Spleen (tissue), 11 donors: Measurements from ENCODE around the gene LRMDA. TPM values are rescaled to one million over a fixed set of nuclear protein-coding genes. Genes with fewer than 3 reads are reported as not detected.

Experiments used
- DNase-seq: peaks from one replicate; pipeline ENCODE4 v3.0.0-alpha.2; 2020
- H3K27ac ChIP-seq, 8 donors: fragments of 200-600 bp; sonication (generic) in 7 of 8; 1 replicate in 4 of 8; 2 replicates in 4 of 8; pipeline versions ENCODE4 v1.5.0 to v1.8.0; 2016 to 2021; ENCODE audit warnings: inconsistent platforms in 4 of 8, mild to moderate bottlenecking in 4 of 8, moderate library complexity in 1 of 8
- H3K27me3 ChIP-seq, 7 donors: fragments of 200-600 bp; sonication (generic) in 6 of 7; replicated peaks in 1 of 7; 1 replicate in 4 of 7; 2 replicates in 3 of 7; pipeline versions ENCODE4 v1.5.0 to v1.8.0; 2016 to 2021; ENCODE audit warnings: inconsistent platforms in 3 of 7, mild to moderate bottlenecking in 1 of 7
- H3K36me3 ChIP-seq, 6 donors: fragments of 200-600 bp; sonication (generic) in 5 of 6; 1 replicate in 4 of 6; 2 replicates in 2 of 6; pipeline versions ENCODE4 v1.5.0 to v1.8.0; 2016 to 2021; ENCODE audit warnings: inconsistent platforms in 2 of 6
- H3K4me1 ChIP-seq, 6 donors: fragments of 200-600 bp; sonication (generic) in 5 of 6; 1 replicate in 3 of 6; 2 replicates in 3 of 6; pipeline versions ENCODE4 v1.5.0 to v1.8.0; 2016 to 2021; ENCODE audit warnings: inconsistent platforms in 3 of 6
- H3K4me3 ChIP-seq, 8 donors: fragments of 200-600 bp; sonication (generic) in 7 of 8; 1 replicate in 4 of 8; 2 replicates in 4 of 8; pipeline versions ENCODE4 v1.5.0 to v1.8.0; 2016 to 2021; ENCODE audit warnings: inconsistent platforms in 4 of 8, mild to moderate bottlenecking in 4 of 8, moderate library complexity in 2 of 8
- H3K9me3 ChIP-seq, 8 donors: fragments of 200-600 bp; sonication (generic) in 7 of 8; 1 replicate in 4 of 8; 2 replicates in 4 of 8; pipeline versions ENCODE4 v1.5.0 to v1.8.0; 2016 to 2021; ENCODE audit warnings: inconsistent platforms in 4 of 8
- POLR2A ChIP-seq, 3 donors: fragments of 450-650 bp; IDR thresholded peaks; one replicate each; pipeline ENCODE4 v1.5.1; 2017; ENCODE audit warnings: antibody characterized with exemption in 3 of 3, mild to moderate bottlenecking in 1 of 3
- POLR2AphosphoS5 ChIP-seq, 3 donors: sonication (generic); formaldehyde crosslinking; IDR thresholded peaks; one replicate each; pipeline ENCODE4 v1.5.1; 2017; ENCODE audit warnings: antibody characterized with exemption in 3 of 3
- WGBS, 5 donors: extraction: QIAGEN DNeasy Blood & Tissue Kit in 3 of 5; methylation state at CpG; one replicate each; pipeline versions ENCODE4 v1.1.5 to v1.1.7; 2013 to 2018; 5-methylcytosine and 5-hydroxymethylcytosine counted together
- intact Hi-C: fragments of 100-400 bp; cut with DNase I; formaldehyde crosslinking; loops from one replicate; pipeline ENCODE4 v1.15.0; 2023; ENCODE audit warnings: low total_unique reads
- polyA plus RNA-seq, 3 donors: library from polyadenylated mRNA; stranded (reverse); fragments of 200-250 nt; gene quantifications; one replicate each; pipeline ENCODE4 v1.2.1, GENCODE V29; 2013
- total RNA-seq, 7 donors: library from RNA; depleted of rRNA in 3 of 7; stranded (reverse); fragments of >200 nt in 3 of 7; fragmentation: NEBNext Ultra II Directional in 4 of 7; extraction: Animal tissue kit (Norgen Biotek cat#: 25700) in 4 of 7; gene quantifications; one replicate each; pipeline versions ENCODE4 v1.1.0 to v1.2.1, GENCODE V29; 2016 to 2021
- TF ChIP-seq, protein P1 (sequence below), 11 experiments: fragments of 200-600 bp in 7 of 11; fragments of 450-650 bp in 4 of 11; sonication (generic) in 4 of 11; IDR thresholded peaks in 8 of 11; conservative IDR thresholded peaks in 3 of 11; 1 replicate in 7 of 11; 2 replicates in 4 of 11; pipeline versions ENCODE4 v1.4.0 to v1.8.0; 2016 to 2021; ENCODE audit warnings: antibody characterized with exemption in 11 of 11, inconsistent platforms in 4 of 11, mild to moderate bottlenecking in 1 of 11
- donor health status: healthy with polysubstance abuse.
- donor health status: DM: no; HTN: no; CAD: no; lungs with moderate emphysema.
- donor health status: DM: no; HTN: no; CAD: no.
- donor health status: Bipolar disorder and iron deficiency.
- donor health status: healthy.
- donor health status: DM: no; HTN: no; CAD: no.
- donor health status: DM: yes; HTN: yes; CAD: no.

The LRMDA gene
- total and polyA plus RNA-seq, 10 donors: 7.3 to 46.6 (median 28.2) TPM

DNA sequence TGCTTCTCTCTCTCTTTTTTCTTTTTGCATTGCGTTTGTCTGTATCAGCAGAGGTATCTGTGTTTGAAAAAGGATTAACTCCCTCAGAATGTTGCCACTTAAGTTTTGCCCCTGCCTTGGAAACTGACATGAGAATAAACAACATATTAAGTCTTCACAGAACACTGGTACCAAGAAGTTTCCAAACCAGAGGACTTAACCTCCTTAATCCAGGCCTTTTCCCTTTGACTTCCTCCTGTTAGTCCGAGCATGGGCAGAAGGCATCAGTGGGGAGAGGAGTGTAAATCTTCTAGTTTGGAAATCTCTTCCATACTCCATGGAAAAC, 681.4 kb downstream of the LRMDA start:
- H3K4me3 ChIP-seq: no peak overlapping the region
- H3K4me1 ChIP-seq: no peaks in the 10 kb centered on the region
- intact Hi-C loops: no loop called here
- no peaks in the 10 kb centered on the region for H3K9me3 ChIP-seq
- H3K36me3 ChIP-seq: no peaks in the 10 kb centered on the region
- peaks cover 0 to 10% (median 0%) of the 10 kb centered on the region in 7 donors for H3K27me3 ChIP-seq
- WGBS, 5 donors: 82 to 93% (median 88%) methylated on average over 2 of the region's 2 CpGs
- no peak overlapping the region for H3K27ac ChIP-seq
- TF ChIP-seq POLR2A (IDR thresholded peaks at IDR 0.05): no peak
- TF ChIP-seq, protein P1, sequence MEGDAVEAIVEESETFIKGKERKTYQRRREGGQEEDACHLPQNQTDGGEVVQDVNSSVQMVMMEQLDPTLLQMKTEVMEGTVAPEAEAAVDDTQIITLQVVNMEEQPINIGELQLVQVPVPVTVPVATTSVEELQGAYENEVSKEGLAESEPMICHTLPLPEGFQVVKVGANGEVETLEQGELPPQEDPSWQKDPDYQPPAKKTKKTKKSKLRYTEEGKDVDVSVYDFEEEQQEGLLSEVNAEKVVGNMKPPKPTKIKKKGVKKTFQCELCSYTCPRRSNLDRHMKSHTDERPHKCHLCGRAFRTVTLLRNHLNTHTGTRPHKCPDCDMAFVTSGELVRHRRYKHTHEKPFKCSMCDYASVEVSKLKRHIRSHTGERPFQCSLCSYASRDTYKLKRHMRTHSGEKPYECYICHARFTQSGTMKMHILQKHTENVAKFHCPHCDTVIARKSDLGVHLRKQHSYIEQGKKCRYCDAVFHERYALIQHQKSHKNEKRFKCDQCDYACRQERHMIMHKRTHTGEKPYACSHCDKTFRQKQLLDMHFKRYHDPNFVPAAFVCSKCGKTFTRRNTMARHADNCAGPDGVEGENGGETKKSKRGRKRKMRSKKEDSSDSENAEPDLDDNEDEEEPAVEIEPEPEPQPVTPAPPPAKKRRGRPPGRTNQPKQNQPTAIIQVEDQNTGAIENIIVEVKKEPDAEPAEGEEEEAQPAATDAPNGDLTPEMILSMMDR (IDR thresholded peaks at IDR 0.05 in 8 of 11, conservative IDR thresholded peaks at IDR 0.05 in 3 of 11): no peak
- TF ChIP-seq POLR2AphosphoS5 (IDR thresholded peaks at IDR 0.05): no peak
- DNase-seq: no peak

DNA sequence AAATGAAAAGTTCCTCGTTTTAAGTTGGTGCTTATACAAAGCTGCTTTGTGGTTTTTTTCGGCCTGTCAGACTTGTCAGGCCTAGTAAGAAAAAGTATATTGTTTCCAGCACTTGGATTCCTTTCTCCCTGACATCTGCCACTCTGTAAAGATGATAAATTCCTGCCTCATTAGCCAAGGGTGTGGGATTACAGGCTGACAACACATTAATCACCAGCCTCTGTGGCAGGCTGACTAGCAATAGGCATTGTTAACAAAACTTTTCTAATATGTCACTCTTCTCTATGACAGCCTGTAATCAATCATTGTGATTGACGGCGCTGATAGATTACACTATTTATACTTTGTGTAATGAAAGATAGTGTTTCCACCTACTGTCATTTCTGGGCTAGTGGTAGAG, 682.5 kb downstream of the LRMDA start:
- intact Hi-C loops: no loop called here
- no peak for DNase-seq

DNA sequence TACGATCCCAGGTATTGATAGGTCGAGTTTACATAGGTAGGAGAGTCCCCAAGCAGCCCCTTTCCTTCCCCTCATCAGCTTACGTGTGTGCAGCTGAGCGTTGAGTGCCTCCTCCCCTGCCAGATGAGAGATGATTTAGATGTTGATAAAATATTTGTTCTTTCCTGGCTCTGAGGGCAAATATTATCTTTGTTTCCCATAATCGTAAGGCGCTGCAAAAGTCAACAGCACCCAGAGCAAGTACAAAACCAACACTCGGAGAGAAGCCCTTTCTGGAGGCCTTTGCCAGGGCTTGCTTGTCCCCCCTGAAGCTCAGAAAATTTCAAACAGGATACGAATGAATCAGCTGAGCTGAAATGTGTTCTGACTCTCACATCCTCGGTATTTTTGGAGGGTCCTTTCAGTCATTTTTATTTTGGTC, 683.2 kb downstream of the LRMDA start:
- intact Hi-C loops: no loop called here
- H3K36me3 ChIP-seq: no peaks in the 10 kb centered on the region
- DNase-seq: no peak
- 57 to 76% (median 62%) methylated on average over 9 of the region's 9 CpGs for WGBS, 5 donors
- peaks cover 0 to 3% (median 0%) of the 10 kb centered on the region in 6 donors for H3K4me1 ChIP-seq
- no peak for TF ChIP-seq POLR2AphosphoS5 (IDR thresholded peaks at IDR 0.05)
- TF ChIP-seq, protein P1 (IDR thresholded peaks at IDR 0.05 in 8 of 11, conservative IDR thresholded peaks at IDR 0.05 in 3 of 11): no peak
- H3K27ac ChIP-seq: no peak overlapping the region
- H3K27me3 ChIP-seq: peaks cover 0 to 10% (median 0%) of the 10 kb centered on the region in 7 donors
- H3K4me3 ChIP-seq: no peak overlapping the region
- H3K9me3 ChIP-seq: no peaks in the 10 kb centered on the region

More for the DNA sequence above, 682.5 kb downstream of the LRMDA start:
- WGBS, 5 donors: 59 to 64% (median 61%) methylated on average over 4 of the region's 4 CpGs
- Histone ChIP-seq H3K27me3 (peaks cover 0 to 10% (median 0%) of the 10 kb centered on the region in 7 donors), H3K36me3 (no peaks in the 10 kb centered on the region), H3K9me3 (no peaks in the 10 kb centered on the region), H3K4me1 (peaks cover 0 to under 1% (median 0%) of the 10 kb centered on the region in 6 donors), H3K4me3 (no peak overlapping the region), H3K27ac (no peak overlapping the region)
- TF ChIP-seq, protein P1 (IDR thresholded peaks at IDR 0.05 in 8 of 11, conservative IDR thresholded peaks at IDR 0.05 in 3 of 11): no peak
- no peak for TF ChIP-seq POLR2A (IDR thresholded peaks at IDR 0.05)
- no peak for TF ChIP-seq POLR2AphosphoS5 (IDR thresholded peaks at IDR 0.05)

DNA sequence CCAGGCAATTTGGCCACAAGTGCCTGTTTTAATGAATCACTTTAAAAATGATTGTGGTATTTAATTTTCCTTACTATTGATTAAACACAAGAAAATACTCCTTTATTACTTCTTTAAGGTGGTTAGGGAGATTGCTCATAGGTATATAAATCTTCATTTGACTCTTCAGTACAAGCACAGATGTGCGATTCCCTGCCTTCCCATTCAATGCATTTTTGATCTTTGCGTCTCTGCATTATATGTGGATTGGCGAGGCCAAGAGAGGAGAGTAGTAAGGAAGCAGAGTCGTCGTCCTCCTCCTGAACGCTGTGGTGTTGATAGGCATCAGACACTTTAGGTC, 683.7 kb downstream of the LRMDA start:
- no peaks in the 10 kb centered on the region for H3K9me3 ChIP-seq
- DNase-seq: no peak
- whole genome bisulfite sequencing, 5 donors: 74 to 87% (median 84%) methylated on average over 6 of the region's 6 CpGs
- peaks cover 0 to 10% (median 0%) of the 10 kb centered on the region in 7 donors for H3K27me3 ChIP-seq
- TF ChIP-seq, protein P1 (IDR thresholded peaks at IDR 0.05 in 8 of 11, conservative IDR thresholded peaks at IDR 0.05 in 3 of 11): no peak
- TF ChIP-seq POLR2A (IDR thresholded peaks at IDR 0.05) (no peak), POLR2AphosphoS5 (IDR thresholded peaks at IDR 0.05) (no peak)
- no peaks in the 10 kb centered on the region for H3K36me3 ChIP-seq
- H3K27ac ChIP-seq: no peak overlapping the region
- no peak overlapping the region for H3K4me3 ChIP-seq
- H3K4me1 ChIP-seq: peaks cover 0 to 3% (median 0%) of the 10 kb centered on the region in 6 donors
- intact Hi-C loops: no loop called here
